Neural cell (in vitro differentiated cells): ENCODE measurements around the gene DDHD1.

Experiments
- CTCF ChIP-seq: fragments of 450-650 bp; IDR thresholded peaks from 2 replicates; pipeline ENCODE4 v1.5.1; 2014; ENCODE audit warnings: antibody characterized with exemption, mild to moderate bottlenecking, moderate library complexity; ENCODE audit not compliant: poor library complexity, severe bottlenecking
- EP300 ChIP-seq: fragments of 450-650 bp; conservative IDR thresholded peaks from 2 replicates; pipeline ENCODE4 v1.6.1; 2014; ENCODE audit warnings: antibody characterized with exemption, mild to moderate bottlenecking, moderate library complexity; ENCODE audit not compliant: poor library complexity, severe bottlenecking
- EZH2 ChIP-seq: fragments of 200-600, 300-800 bp; shearing (Covaris generic), sonication (generic); IDR thresholded peaks from 2 replicates; pipeline ENCODE4 v1.6.1; 2014; ENCODE audit warnings: antibody characterized with exemption, low read length, borderline replicate concordance, mild to moderate bottlenecking; ENCODE audit not compliant: insufficient read depth, poor library complexity, severe bottlenecking
- MXI1 ChIP-seq: fragments of 450-650 bp; conservative IDR thresholded peaks from 2 replicates; pipeline ENCODE4 v1.6.1; 2014; ENCODE audit warnings: antibody characterized with exemption, mild to moderate bottlenecking; ENCODE audit not compliant: poor library complexity, severe bottlenecking
- POLR2AphosphoS5 ChIP-seq: IDR thresholded peaks from 2 replicates; pipeline ENCODE4 v1.6.1; 2012
- RAD21 ChIP-seq: fragments of 450-650 bp; conservative IDR thresholded peaks from 2 replicates; pipeline ENCODE4 v1.6.1; 2014; ENCODE audit warnings: antibody characterized with exemption, mild to moderate bottlenecking, moderate library complexity
- REST ChIP-seq: IDR thresholded peaks from 2 replicates; pipeline ENCODE4 v1.6.1; 2012; ENCODE audit warnings: borderline replicate concordance
- SMC3 ChIP-seq: fragments of 450-650 bp; conservative IDR thresholded peaks from 2 replicates; pipeline ENCODE4 v1.6.1; 2014; ENCODE audit warnings: antibody characterized with exemption, mild to moderate bottlenecking, moderate library complexity; ENCODE audit not compliant: poor library complexity

- TF ChIP-seq CTCF (no peak), POLR2AphosphoS5 (no peak), REST (no peak), EZH2 (no peak), EP300 (no peak), RAD21 (no peak), MXI1 (no peak), SMC3 (no peak)
These were observed 37.8 kb upstream of the DDHD1 start for GRCh38 chr14:53190938-53191337.
